OCI-LY7 (cell line): ENCODE data around the gene DMD. TPM values are rescaled to one million over a fixed set of nuclear protein-coding genes. Genes with fewer than 3 reads are reported as not detected.

Experiments used
- BruUV-seq: library from RNA; stranded (reverse); fragments of 400-500 nt; replicated peaks from 2 replicates; lab custom pipeline; 2021; lab: Mats Ljungman, UMichigan
- CTCF ChIA-PET: fragments of 300-600 bp; sonication (Branson Sonifier 250); formaldehyde crosslinking; loops from one replicate; lab custom pipeline; 2022; ENCODE audit warnings: antibody characterized with exemption; ENCODE audit not compliant: unreplicated experiment; lab: Charles Lee
- POLR2A ChIA-PET: fragments of 300-600 bp; sonication (Branson Sonifier 250); formaldehyde crosslinking; loops from one replicate; lab custom pipeline; 2022; ENCODE audit warnings: antibody characterized with exemption; lab: Charles Lee
- DNase-seq: peaks from one replicate; pipeline ENCODE4 v3.0.0-alpha.2; 2015; ENCODE audit warnings: low spot score
- H2AFZ ChIP-seq: fragments of 200-600 bp; sonication (generic), shearing (Covaris generic); 2 replicates; pipeline ENCODE4 v1.6.1; 2014; ENCODE audit warnings: mild to moderate bottlenecking, antibody characterized with exemption, low read length, moderate library complexity
- H3K27ac ChIP-seq: fragments of 200-600 bp; sonication (generic); 2 replicates; pipeline ENCODE4 v1.5.1; 2014; ENCODE audit warnings: mixed run types, low read depth, mild to moderate bottlenecking, moderate library complexity, low read length, inconsistent platforms; ENCODE audit not compliant: poor library complexity, severe bottlenecking
- H3K36me3 ChIP-seq: fragments of 200-600 bp; sonication (generic); 2 replicates; pipeline ENCODE4 v1.6.1; 2014; ENCODE audit warnings: mild to moderate bottlenecking, antibody characterized with exemption, low read length, moderate library complexity, mixed read lengths; ENCODE audit not compliant: insufficient read depth
- H3K4me1 ChIP-seq: fragments of 200-600 bp; sonication (generic); 2 replicates; pipeline ENCODE4 v1.5.1; 2014; ENCODE audit warnings: mild to moderate bottlenecking, low read length; ENCODE audit not compliant: insufficient read depth, poor library complexity, severe bottlenecking
- H3K4me2 ChIP-seq: fragments of 200-600 bp; sonication (generic); 2 replicates; pipeline ENCODE4 v1.6.1; 2014; ENCODE audit warnings: mild to moderate bottlenecking, low read length
- H3K4me3 ChIP-seq: fragments of 200-600 bp; sonication (generic); 2 replicates; pipeline ENCODE4 v1.5.1; 2014; ENCODE audit warnings: mild to moderate bottlenecking, low read depth, low read length; ENCODE audit not compliant: poor library complexity, severe bottlenecking
- H3K79me2 ChIP-seq: fragments of 200-600 bp; sonication (generic); 2 replicates; pipeline ENCODE4 v1.6.1; 2016; ENCODE audit warnings: low read depth, mild to moderate bottlenecking, low read length, moderate library complexity, mixed read lengths; ENCODE audit not compliant: insufficient read depth
- H3K9me2 ChIP-seq: fragments of 200-600 bp; sonication (generic); 2 replicates; pipeline ENCODE4 v1.6.1; 2016; ENCODE audit warnings: mild to moderate bottlenecking, low read length, mixed read lengths; ENCODE audit not compliant: insufficient read depth
- H3K9me3 ChIP-seq: fragments of 200-600 bp; sonication (generic); 2 replicates; pipeline ENCODE4 v1.6.1; 2014; ENCODE audit warnings: mild to moderate bottlenecking, mixed run types, low read length, mixed read lengths
- H4K20me1 ChIP-seq: fragments of 200-600 bp; sonication (generic); 2 replicates; pipeline ENCODE4 v1.6.1; 2014; ENCODE audit warnings: mild to moderate bottlenecking, antibody characterized with exemption, low read length, moderate library complexity, mixed read lengths; ENCODE audit not compliant: insufficient read depth
- EZH2phosphoT487 ChIP-seq: fragments of 200-600 bp; sonication (generic); IDR thresholded peaks from 2 replicates; pipeline ENCODE4 v1.6.1; 2018; ENCODE audit warnings: low read depth, borderline replicate concordance, mild to moderate bottlenecking, mixed run types, antibody characterized with exemption, low read length, moderate library complexity, mixed read lengths
- intact Hi-C: fragments of 100-400 bp; cut with micrococcal nuclease; formaldehyde crosslinking; loops from one replicate; pipeline ENCODE4 v1.10.0; 2022; ENCODE audit not compliant: unreplicated experiment
- total RNA-seq, 2 experiments: library from RNA; depleted of rRNA in 1 of 2; stranded (reverse); fragments of >200 nt in 1 of 2; shearing (Covaris generic) in 1 of 2; gene quantifications; 2 replicates each; pipeline ENCODE4 v1.2.3, GENCODE V29; 2014 to 2022
- TF ChIP-seq, protein P1 (sequence below): fragments of 200-600 bp; sonication (generic); conservative IDR thresholded peaks from 2 replicates; pipeline ENCODE4 v1.5.1; 2014; ENCODE audit warnings: mild to moderate bottlenecking, antibody characterized with exemption, low read length, moderate library complexity, mixed read lengths

Gene DMD
- total RNA-seq, 2 experiments from 2014 or later, result 20.5 to 61.4 TPM

DNA sequence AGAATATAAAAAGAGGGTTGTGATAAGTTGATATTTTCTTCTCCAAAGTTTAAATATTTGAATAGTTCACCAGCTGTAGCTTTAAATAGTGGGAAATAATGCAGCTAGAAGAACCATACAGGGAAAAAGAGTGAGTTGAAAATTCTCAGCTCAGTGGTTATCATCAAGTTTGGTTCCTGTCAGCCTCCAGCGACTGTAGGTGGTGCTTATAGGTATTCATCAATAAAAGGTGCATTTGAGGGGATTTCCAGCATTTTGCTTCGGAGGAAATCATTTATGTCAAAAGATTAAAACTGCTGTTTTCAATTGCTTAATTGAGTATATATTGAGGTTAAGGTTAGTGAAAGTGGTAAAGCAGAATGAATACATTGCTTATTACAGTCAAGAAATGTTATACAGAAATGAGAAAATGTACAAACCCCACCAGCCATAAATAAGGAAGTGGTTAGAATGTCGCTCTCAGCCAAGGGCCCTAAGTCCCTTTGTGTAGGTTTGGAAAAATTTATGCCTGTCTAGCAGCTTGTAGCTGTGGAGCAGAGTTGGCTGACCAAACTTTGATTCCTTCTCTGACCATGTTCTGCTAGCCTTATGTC lies 1606.6 kb downstream of the DMD start:
- no peaks in the 10 kb centered on the region for H3K79me2 ChIP-seq
- H2AFZ ChIP-seq, result no peak overlapping the region
- intact Hi-C loops, result no loop called here
- no peak for DNase-seq
- BruUV-seq, result no TSS peak
- H3K4me3 ChIP-seq, result no peak overlapping the region
- no peaks in the 10 kb centered on the region for H3K9me2 ChIP-seq
- CTCF ChIA-PET, result no interaction called here
- H3K36me3 ChIP-seq, result no peaks in the 10 kb centered on the region
- H3K4me1 ChIP-seq, result no peaks in the 10 kb centered on the region
- H3K27ac ChIP-seq, result no peak overlapping the region
- POLR2A ChIA-PET, result no interaction called here
- TF ChIP-seq, protein P1, sequence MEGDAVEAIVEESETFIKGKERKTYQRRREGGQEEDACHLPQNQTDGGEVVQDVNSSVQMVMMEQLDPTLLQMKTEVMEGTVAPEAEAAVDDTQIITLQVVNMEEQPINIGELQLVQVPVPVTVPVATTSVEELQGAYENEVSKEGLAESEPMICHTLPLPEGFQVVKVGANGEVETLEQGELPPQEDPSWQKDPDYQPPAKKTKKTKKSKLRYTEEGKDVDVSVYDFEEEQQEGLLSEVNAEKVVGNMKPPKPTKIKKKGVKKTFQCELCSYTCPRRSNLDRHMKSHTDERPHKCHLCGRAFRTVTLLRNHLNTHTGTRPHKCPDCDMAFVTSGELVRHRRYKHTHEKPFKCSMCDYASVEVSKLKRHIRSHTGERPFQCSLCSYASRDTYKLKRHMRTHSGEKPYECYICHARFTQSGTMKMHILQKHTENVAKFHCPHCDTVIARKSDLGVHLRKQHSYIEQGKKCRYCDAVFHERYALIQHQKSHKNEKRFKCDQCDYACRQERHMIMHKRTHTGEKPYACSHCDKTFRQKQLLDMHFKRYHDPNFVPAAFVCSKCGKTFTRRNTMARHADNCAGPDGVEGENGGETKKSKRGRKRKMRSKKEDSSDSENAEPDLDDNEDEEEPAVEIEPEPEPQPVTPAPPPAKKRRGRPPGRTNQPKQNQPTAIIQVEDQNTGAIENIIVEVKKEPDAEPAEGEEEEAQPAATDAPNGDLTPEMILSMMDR, result no peak
- no peak for TF ChIP-seq EZH2phosphoT487
- no peak overlapping the region for H3K4me2 ChIP-seq
- H4K20me1 ChIP-seq, result no peaks in the 10 kb centered on the region
- no peaks in the 10 kb centered on the region for H3K9me3 ChIP-seq

DNA sequence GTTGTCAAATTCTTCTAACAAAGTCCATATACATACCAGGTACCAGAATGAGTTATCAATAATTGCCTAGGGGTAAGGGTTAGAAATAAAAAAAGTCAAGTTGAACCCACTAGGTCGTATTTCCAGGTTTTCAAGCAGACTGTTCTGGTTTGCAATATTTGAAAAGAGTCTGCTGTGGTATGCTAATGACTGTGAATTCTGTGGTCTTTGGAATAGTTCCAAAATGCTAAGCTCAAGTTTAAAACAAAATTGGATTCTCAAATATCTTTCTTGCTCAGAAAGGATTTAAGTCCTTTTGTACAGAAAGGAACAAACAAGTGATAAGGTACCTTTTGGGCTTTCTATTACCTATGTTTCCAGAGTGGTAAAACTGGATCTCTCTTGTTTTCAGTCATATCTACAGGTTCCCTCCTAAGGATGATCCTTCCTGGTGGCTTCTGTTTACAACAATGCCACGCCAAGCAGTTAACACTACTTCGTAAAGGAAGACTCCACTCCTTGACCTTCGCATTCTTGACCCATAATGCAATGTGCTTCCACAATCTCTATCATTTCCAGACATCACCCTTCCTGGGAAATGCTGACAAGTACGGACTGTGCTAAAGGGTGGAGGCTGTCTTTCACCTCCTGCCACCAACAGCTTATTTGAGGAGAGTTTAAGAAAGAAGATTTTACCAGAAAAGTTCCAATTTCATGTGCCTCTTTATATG lies 1607.8 kb downstream of the DMD start:
- Histone ChIP-seq H3K4me3 (no peak overlapping the region), H3K4me1 (no peaks in the 10 kb centered on the region), H2AFZ (no peak overlapping the region), H3K4me2 (no peak overlapping the region), H4K20me1 (no peaks in the 10 kb centered on the region), H3K9me3 (no peaks in the 10 kb centered on the region), H3K27ac (no peak overlapping the region), H3K79me2 (no peaks in the 10 kb centered on the region), H3K36me3 (no peaks in the 10 kb centered on the region), H3K9me2 (no peaks in the 10 kb centered on the region)
- ChIA-PET CTCF (no interaction called here), POLR2A (no interaction called here)
- intact Hi-C loops, result no loop called here
- no peak for DNase-seq
- TF ChIP-seq EZH2phosphoT487, result no peak
- TF ChIP-seq, protein P1, result no peak
- BruUV-seq, result no TSS peak

DNA sequence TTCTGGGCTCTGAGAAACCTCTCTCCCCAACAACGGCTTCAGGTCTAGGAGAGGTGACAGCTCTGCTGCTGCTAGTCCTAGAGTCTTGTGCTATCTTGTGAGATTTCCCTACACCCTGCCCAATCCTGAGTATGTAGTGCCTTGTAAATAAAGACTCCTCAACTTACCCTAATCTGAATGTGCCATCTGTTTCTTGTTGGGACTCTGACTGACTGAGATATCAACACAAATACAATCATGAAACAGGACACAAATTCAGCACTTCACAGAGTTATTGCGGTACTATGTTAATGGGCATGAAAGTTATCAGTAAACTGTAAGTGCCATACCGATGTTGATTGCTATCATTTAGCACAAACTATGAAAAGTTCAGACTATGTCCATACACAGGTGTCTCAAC lies 1610.5 kb downstream of the DMD start:
- Histone ChIP-seq H2AFZ (no peak overlapping the region), H3K79me2 (no peaks in the 10 kb centered on the region), H3K4me3 (no peak overlapping the region), H3K9me3 (no peaks in the 10 kb centered on the region), H3K4me2 (no peak overlapping the region), H3K4me1 (no peaks in the 10 kb centered on the region), H4K20me1 (no peaks in the 10 kb centered on the region), H3K9me2 (no peaks in the 10 kb centered on the region), H3K36me3 (no peaks in the 10 kb centered on the region), H3K27ac (no peak overlapping the region)
- POLR2A ChIA-PET, result interaction anchor here (0.6 kb wide), 1 partner anchor 1135 kb away, joined by 3 read pairs; no protein-coding TSS in a partner anchor
- BruUV-seq, result no TSS peak
- CTCF ChIA-PET, result no interaction called here
- DNase-seq, result no peak
- TF ChIP-seq, protein P1, result no peak
- TF ChIP-seq EZH2phosphoT487, result no peak
- intact Hi-C loops, result no loop called here
